Peyer's patch (tissue), 4 donors: ENCODE results near the gene PGGT1B.

ENCODE experiments used
- POLR2A ChIP-seq, 2 donors: fragments of 450-650 bp; IDR thresholded peaks; one replicate each; pipeline ENCODE4 v1.5.1; 2017; ENCODE audit warnings: antibody characterized with exemption in 2 of 2, mild to moderate bottlenecking in 2 of 2, moderate library complexity in 2 of 2
- TF ChIP-seq, protein P1 (sequence below), 6 experiments: fragments of 450-650 bp in 4 of 6; fragments of 200-600 bp in 2 of 6; sonication (generic) in 1 of 6; IDR thresholded peaks; one replicate each; pipeline ENCODE4 v1.5.1; 2017 to 2019; ENCODE audit warnings: antibody characterized with exemption in 6 of 6, mild to moderate bottlenecking in 3 of 6, moderate library complexity in 1 of 6

GRCh38 chr5:115237066-115237465, 25.6 kb downstream of the PGGT1B start:
- no peak for TF ChIP-seq POLR2A (IDR thresholded peaks at IDR 0.05)
- TF ChIP-seq, protein P1, sequence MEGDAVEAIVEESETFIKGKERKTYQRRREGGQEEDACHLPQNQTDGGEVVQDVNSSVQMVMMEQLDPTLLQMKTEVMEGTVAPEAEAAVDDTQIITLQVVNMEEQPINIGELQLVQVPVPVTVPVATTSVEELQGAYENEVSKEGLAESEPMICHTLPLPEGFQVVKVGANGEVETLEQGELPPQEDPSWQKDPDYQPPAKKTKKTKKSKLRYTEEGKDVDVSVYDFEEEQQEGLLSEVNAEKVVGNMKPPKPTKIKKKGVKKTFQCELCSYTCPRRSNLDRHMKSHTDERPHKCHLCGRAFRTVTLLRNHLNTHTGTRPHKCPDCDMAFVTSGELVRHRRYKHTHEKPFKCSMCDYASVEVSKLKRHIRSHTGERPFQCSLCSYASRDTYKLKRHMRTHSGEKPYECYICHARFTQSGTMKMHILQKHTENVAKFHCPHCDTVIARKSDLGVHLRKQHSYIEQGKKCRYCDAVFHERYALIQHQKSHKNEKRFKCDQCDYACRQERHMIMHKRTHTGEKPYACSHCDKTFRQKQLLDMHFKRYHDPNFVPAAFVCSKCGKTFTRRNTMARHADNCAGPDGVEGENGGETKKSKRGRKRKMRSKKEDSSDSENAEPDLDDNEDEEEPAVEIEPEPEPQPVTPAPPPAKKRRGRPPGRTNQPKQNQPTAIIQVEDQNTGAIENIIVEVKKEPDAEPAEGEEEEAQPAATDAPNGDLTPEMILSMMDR (IDR thresholded peaks at IDR 0.05), result no peak
